ENCODE results near the gene TLR1. TPM values are rescaled to one million over a fixed set of nuclear protein-coding genes. Genes with fewer than 3 reads are reported as not detected.

Gene TLR1, protein sequence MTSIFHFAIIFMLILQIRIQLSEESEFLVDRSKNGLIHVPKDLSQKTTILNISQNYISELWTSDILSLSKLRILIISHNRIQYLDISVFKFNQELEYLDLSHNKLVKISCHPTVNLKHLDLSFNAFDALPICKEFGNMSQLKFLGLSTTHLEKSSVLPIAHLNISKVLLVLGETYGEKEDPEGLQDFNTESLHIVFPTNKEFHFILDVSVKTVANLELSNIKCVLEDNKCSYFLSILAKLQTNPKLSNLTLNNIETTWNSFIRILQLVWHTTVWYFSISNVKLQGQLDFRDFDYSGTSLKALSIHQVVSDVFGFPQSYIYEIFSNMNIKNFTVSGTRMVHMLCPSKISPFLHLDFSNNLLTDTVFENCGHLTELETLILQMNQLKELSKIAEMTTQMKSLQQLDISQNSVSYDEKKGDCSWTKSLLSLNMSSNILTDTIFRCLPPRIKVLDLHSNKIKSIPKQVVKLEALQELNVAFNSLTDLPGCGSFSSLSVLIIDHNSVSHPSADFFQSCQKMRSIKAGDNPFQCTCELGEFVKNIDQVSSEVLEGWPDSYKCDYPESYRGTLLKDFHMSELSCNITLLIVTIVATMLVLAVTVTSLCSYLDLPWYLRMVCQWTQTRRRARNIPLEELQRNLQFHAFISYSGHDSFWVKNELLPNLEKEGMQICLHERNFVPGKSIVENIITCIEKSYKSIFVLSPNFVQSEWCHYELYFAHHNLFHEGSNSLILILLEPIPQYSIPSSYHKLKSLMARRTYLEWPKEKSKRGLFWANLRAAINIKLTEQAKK
- 3.0 and 3.1 TPM in 2 replicates for total RNA-seq
- long read RNA-seq, transcript TLR1-201 (4 exons, 2,849 nt) = major isoform, 12 of 15 reads
- long read RNA-seq, partial matches to known transcripts = 0 of 15 reads
- long read RNA-seq, other reads (novel, unspliced or antisense) = 2 of 15 reads

DNA sequence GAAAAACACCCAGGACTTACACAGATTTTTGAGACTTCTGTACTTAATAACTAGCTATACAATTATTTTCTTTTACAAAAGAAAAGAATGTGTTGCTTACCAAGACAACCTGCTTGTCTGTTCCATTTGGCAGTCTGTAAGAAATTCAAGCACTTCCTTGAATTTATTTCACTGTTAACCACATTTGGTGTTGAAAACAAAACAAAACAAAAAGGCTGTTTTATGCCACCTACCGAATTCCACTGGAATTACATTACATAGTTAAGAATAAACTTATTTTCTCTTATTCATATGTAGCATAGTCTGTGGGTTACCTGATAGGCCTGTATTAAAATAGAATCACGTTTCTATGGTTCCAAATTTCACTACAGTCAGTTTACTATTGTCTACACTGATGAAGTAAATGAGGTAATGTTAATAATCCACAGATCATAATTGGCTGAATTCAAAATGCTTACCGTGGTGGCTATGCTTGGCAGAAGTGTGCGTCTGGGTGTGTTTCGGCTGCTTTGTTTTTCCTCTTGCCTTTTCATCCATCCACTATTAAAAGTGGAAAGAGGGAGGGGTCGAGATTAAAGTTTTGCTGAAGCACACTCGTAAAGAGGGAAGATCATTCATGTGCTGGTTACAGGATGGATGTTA lies at the start of gene TLR1:
Gene TLR1, minus strand, starts transcription at position 138 of the 642 bp plus-strand sequence. CDS start 5,960 bp downstream, outside the sequence.
- peaks cover 16% of the 10 kb centered on the region for H3K36me3 Mint-ChIP-seq (ENCODE audit: insufficient read depth)
- peaks cover 21% of the 10 kb centered on the region for H3K9me3 Mint-ChIP-seq (ENCODE audit: low read depth)
- DNase-seq (ENCODE audit: low spot score, unreplicated experiment) = no peak
- H3K27ac Mint-ChIP-seq = peak within 1 kb of the TSS; percentile 87
- H3K27me3 Mint-ChIP-seq = no peaks in the 10 kb centered on the region
- H3K4me3 Mint-ChIP-seq (ENCODE audit: low read depth) = peak within 1 kb of the TSS; percentile 9
- peaks cover 30% of the 10 kb centered on the region for H3K4me1 Mint-ChIP-seq (ENCODE audit: low read depth)
- TF ChIP-seq, protein P1, sequence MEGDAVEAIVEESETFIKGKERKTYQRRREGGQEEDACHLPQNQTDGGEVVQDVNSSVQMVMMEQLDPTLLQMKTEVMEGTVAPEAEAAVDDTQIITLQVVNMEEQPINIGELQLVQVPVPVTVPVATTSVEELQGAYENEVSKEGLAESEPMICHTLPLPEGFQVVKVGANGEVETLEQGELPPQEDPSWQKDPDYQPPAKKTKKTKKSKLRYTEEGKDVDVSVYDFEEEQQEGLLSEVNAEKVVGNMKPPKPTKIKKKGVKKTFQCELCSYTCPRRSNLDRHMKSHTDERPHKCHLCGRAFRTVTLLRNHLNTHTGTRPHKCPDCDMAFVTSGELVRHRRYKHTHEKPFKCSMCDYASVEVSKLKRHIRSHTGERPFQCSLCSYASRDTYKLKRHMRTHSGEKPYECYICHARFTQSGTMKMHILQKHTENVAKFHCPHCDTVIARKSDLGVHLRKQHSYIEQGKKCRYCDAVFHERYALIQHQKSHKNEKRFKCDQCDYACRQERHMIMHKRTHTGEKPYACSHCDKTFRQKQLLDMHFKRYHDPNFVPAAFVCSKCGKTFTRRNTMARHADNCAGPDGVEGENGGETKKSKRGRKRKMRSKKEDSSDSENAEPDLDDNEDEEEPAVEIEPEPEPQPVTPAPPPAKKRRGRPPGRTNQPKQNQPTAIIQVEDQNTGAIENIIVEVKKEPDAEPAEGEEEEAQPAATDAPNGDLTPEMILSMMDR (IDR thresholded peaks at IDR 0.05; ENCODE audit: unreplicated experiment) = peak; percentile 51

DNA sequence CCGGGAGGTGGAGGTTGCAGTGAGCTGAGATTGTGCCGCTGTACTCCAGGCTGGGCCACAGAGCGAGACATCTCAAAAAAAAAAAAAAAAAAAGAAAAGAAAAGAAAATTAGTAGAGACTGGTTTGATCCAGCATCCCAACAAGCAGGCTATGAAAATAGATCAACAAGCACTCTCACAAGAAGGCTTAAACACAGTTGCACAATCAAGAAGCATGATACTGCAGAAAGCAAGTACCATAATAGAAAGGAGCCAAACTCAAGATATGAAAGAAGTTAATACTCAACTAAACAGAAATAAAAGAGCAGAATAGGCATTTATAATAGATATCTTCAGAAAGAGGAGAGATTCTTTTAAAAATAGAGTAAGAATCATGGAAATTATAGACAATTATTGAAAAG lies 41.4 kb upstream of the TLR1 start:
- TF ChIP-seq, protein P1 (IDR thresholded peaks at IDR 0.05; ENCODE audit: unreplicated experiment) = no peak
- H3K27me3 Mint-ChIP-seq = no peaks in the 10 kb centered on the region
- H3K36me3 Mint-ChIP-seq (ENCODE audit: insufficient read depth) = peaks cover 3% of the 10 kb centered on the region
- no peak for DNase-seq (ENCODE audit: low spot score, unreplicated experiment)
- H3K4me1 Mint-ChIP-seq (ENCODE audit: low read depth) = no peaks in the 10 kb centered on the region
- no peak overlapping the region for H3K4me3 Mint-ChIP-seq (ENCODE audit: low read depth)
- peaks cover 16% of the 10 kb centered on the region for H3K9me3 Mint-ChIP-seq (ENCODE audit: low read depth)
- H3K27ac Mint-ChIP-seq = no peak overlapping the region

DNA sequence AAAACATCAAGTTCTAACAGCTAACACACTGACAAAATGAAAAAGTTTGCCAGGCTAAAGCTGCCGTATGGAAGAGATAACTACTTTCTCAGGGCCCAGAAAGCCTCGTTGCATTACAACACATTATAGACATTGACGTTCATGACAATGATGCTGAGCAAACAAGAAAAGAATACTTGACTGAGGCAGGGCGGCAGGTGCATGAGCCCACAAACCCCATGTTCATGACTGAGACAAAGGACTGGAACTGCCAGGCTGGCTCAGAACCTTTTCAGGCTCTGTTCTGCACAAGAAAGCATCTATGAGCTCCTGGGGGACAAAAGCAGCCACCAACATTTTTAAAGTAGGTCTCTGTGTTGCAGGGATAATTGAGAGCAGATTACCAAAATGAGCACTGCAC lies 38.4 kb upstream of the TLR1 start:
- Mint-ChIP-seq H3K4me1 (ENCODE audit: low read depth) (no peaks in the 10 kb centered on the region), H3K4me3 (ENCODE audit: low read depth) (no peak overlapping the region), H3K27ac (no peak overlapping the region), H3K27me3 (no peaks in the 10 kb centered on the region), H3K36me3 (ENCODE audit: insufficient read depth) (peaks cover 1% of the 10 kb centered on the region), H3K9me3 (ENCODE audit: low read depth) (peaks cover 6% of the 10 kb centered on the region)
- DNase-seq (ENCODE audit: low spot score, unreplicated experiment) = no peak
- TF ChIP-seq, protein P1 (IDR thresholded peaks at IDR 0.05; ENCODE audit: unreplicated experiment) = no peak

DNA sequence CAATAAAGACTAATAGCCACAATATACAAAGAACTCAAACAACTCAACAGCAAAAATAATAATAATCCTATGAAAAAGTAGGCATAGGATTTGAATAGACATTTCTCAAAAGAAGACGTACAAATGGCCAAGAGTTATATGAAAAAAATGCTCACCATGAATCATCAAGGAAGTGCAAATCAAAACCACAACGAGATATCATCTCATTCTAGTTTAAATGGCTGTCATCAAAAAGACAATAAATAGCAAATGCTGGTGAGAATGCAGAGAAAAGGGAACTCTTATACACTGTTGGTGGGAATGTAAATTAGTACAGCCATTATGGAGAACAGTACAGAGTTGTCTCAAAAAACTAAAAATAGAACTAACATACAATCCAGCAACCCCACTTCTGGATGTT lies 33.3 kb upstream of the TLR1 start:
- H3K27me3 Mint-ChIP-seq = no peaks in the 10 kb centered on the region
- peaks cover 2% of the 10 kb centered on the region for H3K36me3 Mint-ChIP-seq (ENCODE audit: insufficient read depth)
- no peaks in the 10 kb centered on the region for H3K4me1 Mint-ChIP-seq (ENCODE audit: low read depth)
- DNase-seq (ENCODE audit: low spot score, unreplicated experiment) = no peak
- peaks cover 28% of the 10 kb centered on the region for H3K9me3 Mint-ChIP-seq (ENCODE audit: low read depth)
- no peak overlapping the region for H3K4me3 Mint-ChIP-seq (ENCODE audit: low read depth)
- no peak overlapping the region for H3K27ac Mint-ChIP-seq
- TF ChIP-seq, protein P1 (IDR thresholded peaks at IDR 0.05; ENCODE audit: unreplicated experiment) = no peak

DNA sequence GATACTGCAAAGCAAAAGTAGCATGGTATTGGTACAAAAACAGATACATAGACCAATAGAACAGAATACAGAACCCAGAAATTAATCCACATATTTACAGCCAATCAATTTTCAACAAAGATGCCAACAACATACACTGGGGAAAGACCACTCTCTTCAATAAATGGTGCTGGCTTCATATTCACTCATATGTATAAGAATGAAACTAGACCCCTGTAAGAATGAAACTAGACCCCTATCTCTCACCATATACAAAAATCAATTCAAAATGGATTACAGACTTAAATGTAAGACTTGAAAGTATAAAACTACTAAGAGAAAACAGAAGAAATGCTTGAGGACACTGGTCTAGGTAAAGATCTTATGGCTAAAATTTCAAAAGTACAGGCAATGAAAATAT lies 32.7 kb upstream of the TLR1 start:
- no peak for DNase-seq (ENCODE audit: low spot score, unreplicated experiment)
- Mint-ChIP-seq H3K4me1 (ENCODE audit: low read depth) (no peaks in the 10 kb centered on the region), H3K4me3 (ENCODE audit: low read depth) (no peak overlapping the region), H3K9me3 (ENCODE audit: low read depth) (peaks cover 28% of the 10 kb centered on the region), H3K36me3 (ENCODE audit: insufficient read depth) (peaks cover 2% of the 10 kb centered on the region), H3K27me3 (no peaks in the 10 kb centered on the region), H3K27ac (no peak overlapping the region)
- TF ChIP-seq, protein P1 (IDR thresholded peaks at IDR 0.05; ENCODE audit: unreplicated experiment) = no peak

Measured in progenitor cell of endocrine pancreas (in vitro differentiated cells).